DND-41 (cell line): ENCODE data around the gene DOCK7.

Experiments
- ATAC-seq: fragments of 200-7000 bp; cut with Tn5 transposase; 3 replicates; pipeline ENCODE4 v1.9.1; 2021; ENCODE audit warnings: low read depth; ENCODE audit not compliant: insufficient read depth
- DNase-seq: peaks from one replicate; pipeline ENCODE4 v3.0.0-alpha.2; 2020
- H2AFZ ChIP-seq: 2 replicates; pipeline ENCODE4 v1.6.0; 2012; ENCODE audit warnings: low read depth, low read length
- H3K27ac ChIP-seq: 2 replicates; pipeline ENCODE4 v1.5.1; 2012; ENCODE audit warnings: low read length, inconsistent platforms
- H3K27me3 ChIP-seq: fragments of 200-600 bp; sonication (generic); 2 replicates; pipeline ENCODE4 v1.6.0; 2012; ENCODE audit warnings: low read length, mild to moderate bottlenecking, inconsistent platforms; ENCODE audit not compliant: insufficient read depth, poor library complexity
- H3K36me3 ChIP-seq: 2 replicates; pipeline ENCODE4 v1.5.1; 2012; ENCODE audit warnings: low read length, inconsistent platforms; ENCODE audit not compliant: insufficient read depth
- H3K4me1 ChIP-seq: 2 replicates; pipeline ENCODE4 v1.5.1; 2012; ENCODE audit warnings: mild to moderate bottlenecking, low read length; ENCODE audit not compliant: insufficient read depth
- H3K4me2 ChIP-seq: 2 replicates; pipeline ENCODE4 v1.6.0; 2012; ENCODE audit warnings: mild to moderate bottlenecking, moderate library complexity, low read length, inconsistent platforms; ENCODE audit not compliant: insufficient read depth
- H3K4me3 ChIP-seq, 2 experiments: fragments of 200-600 bp in 1 of 2; shearing (Covaris generic) in 1 of 2; 2 replicates each; pipeline ENCODE4 v1.5.1; 2012 to 2016; ENCODE audit warnings: inconsistent platforms in 2 of 2, low read length in 2 of 2, mild to moderate bottlenecking in 2 of 2, low read depth in 1 of 2, moderate library complexity in 1 of 2
- H3K79me2 ChIP-seq: 2 replicates; pipeline ENCODE4 v1.6.0; 2012; ENCODE audit warnings: low read length, inconsistent platforms; ENCODE audit not compliant: insufficient read depth
- H3K9ac ChIP-seq: 2 replicates; pipeline ENCODE4 v1.6.0; 2012; ENCODE audit warnings: low read depth, mild to moderate bottlenecking, inconsistent platforms, low read length, moderate library complexity
- H3K9me3 ChIP-seq: 2 replicates; pipeline ENCODE4 v1.5.1; 2012; ENCODE audit warnings: low read length, moderate library complexity, mild to moderate bottlenecking, inconsistent platforms; ENCODE audit not compliant: insufficient read depth, severe bottlenecking
- H4K20me1 ChIP-seq: 2 replicates; pipeline ENCODE4 v1.6.0; 2012; ENCODE audit warnings: low read length; ENCODE audit not compliant: insufficient read depth
- CTCF ChIP-seq: IDR thresholded peaks from 2 replicates; pipeline ENCODE4 v1.5.1; 2012; ENCODE audit warnings: borderline replicate concordance, low read length, moderate library complexity, mild to moderate bottlenecking; ENCODE audit not compliant: poor library complexity, severe bottlenecking; ENCODE audit errors: extremely low read depth
- EZH2 ChIP-seq: IDR thresholded peaks from 3 replicates; pipeline ENCODE4 v1.6.1; 2012; ENCODE audit warnings: borderline replicate concordance, low read depth, mild to moderate bottlenecking, moderate library complexity, low read length, inconsistent platforms; ENCODE audit not compliant: severe bottlenecking

The DOCK7 gene

GRCh38 chr1:62508187-62508758, 179.9 kb downstream of the DOCK7 start:
- Histone ChIP-seq H3K27me3 (no peaks in the 10 kb centered on the region), H3K27ac (no peak overlapping the region), H3K4me2 (no peak overlapping the region), H4K20me1 (no peaks in the 10 kb centered on the region), H3K4me3 (no peak overlapping the region), H3K79me2 (no peaks in the 10 kb centered on the region), H3K36me3 (peaks cover 5% of the 10 kb centered on the region), H3K9me3 (no peaks in the 10 kb centered on the region), H3K9ac (no peak overlapping the region), H3K4me1 (no peaks in the 10 kb centered on the region), H2AFZ (no peak overlapping the region)
- ATAC-seq (peak; percentile 65; the same call in 2 of the 3 replicates), DNase-seq (peak; percentile 21)
- TF ChIP-seq CTCF (peak; percentile 72), EZH2 (no peak)

DNA sequence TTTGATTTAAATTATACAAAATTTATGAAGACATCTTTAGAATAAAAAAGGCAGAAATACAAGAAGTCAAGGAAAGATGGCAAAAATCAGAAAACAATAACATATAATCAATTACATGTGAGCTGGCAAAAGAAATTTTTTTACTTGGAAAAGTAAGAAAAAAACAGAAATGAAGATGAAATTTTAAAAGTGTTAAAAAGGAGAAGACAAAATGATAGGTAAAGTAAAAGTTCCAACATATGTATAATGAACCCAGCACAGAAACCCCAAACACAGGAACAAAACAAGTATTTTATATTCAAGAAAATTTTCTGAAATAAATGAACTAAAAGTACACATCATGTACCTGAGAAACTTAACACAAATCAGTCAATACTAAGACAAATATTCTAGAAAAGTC, 188.0 kb downstream of the DOCK7 start:
- Histone ChIP-seq H3K27ac (no peak overlapping the region), H3K27me3 (no peaks in the 10 kb centered on the region), H3K4me2 (no peak overlapping the region), H3K4me3 (no peak overlapping the region), H3K36me3 (peaks cover 10% of the 10 kb centered on the region), H2AFZ (no peak overlapping the region), H3K9me3 (no peaks in the 10 kb centered on the region), H3K4me1 (no peaks in the 10 kb centered on the region), H4K20me1 (no peaks in the 10 kb centered on the region), H3K9ac (no peak overlapping the region), H3K79me2 (no peaks in the 10 kb centered on the region)
- ATAC-seq, result no peak
- TF ChIP-seq EZH2 (no peak), CTCF (no peak)
- DNase-seq, result no peak

- H3K9ac ChIP-seq, result no peak overlapping the region
- H3K27ac ChIP-seq, result no peak overlapping the region
- TF ChIP-seq CTCF (no peak), EZH2 (no peak)
- H3K79me2 ChIP-seq, result no peaks in the 10 kb centered on the region
- H3K9me3 ChIP-seq, result no peaks in the 10 kb centered on the region
- DNase-seq (no peak), ATAC-seq (no peak)
- H3K27me3 ChIP-seq, result no peaks in the 10 kb centered on the region
- peaks cover 35% of the 10 kb centered on the region; the same call in 1 of the 2 replicates for H3K36me3 ChIP-seq
- H3K4me1 ChIP-seq, result no peaks in the 10 kb centered on the region
- no peak overlapping the region for H2AFZ ChIP-seq
- no peaks in the 10 kb centered on the region for H4K20me1 ChIP-seq
- no peak overlapping the region for H3K4me3 ChIP-seq
- no peak overlapping the region for H3K4me2 ChIP-seq
These were observed 194.0 kb downstream of the DOCK7 start for GRCh38 chr1:62494137-62494536.

DNA sequence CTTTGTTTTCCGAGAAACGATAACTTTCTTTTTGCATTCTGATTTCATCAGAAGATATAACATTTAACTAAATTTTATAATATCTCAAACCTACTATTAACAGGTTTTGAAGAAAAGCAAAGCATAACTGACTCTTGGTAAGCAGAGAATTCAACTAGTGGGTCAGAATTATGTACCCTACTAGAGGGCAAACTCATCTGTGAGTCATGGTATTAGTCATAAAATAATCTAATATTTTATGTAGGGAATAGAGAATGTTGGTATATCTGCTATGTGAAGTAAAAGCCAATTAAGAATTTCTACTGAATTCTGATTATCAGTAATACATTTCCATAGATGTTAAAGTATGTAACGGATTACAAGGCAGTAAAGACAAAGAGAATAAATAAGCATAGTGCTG, 194.5 kb downstream of the DOCK7 start:
- Histone ChIP-seq H3K36me3 (peaks cover 35% of the 10 kb centered on the region; the same call in 1 of the 2 replicates), H3K9me3 (no peaks in the 10 kb centered on the region), H3K9ac (no peak overlapping the region), H4K20me1 (no peaks in the 10 kb centered on the region), H3K4me2 (no peak overlapping the region), H3K79me2 (no peaks in the 10 kb centered on the region), H3K27me3 (no peaks in the 10 kb centered on the region), H3K4me1 (no peaks in the 10 kb centered on the region), H3K4me3 (no peak overlapping the region), H2AFZ (no peak overlapping the region), H3K27ac (no peak overlapping the region)
- TF ChIP-seq CTCF (no peak), EZH2 (no peak)
- DNase-seq (no peak), ATAC-seq (no peak)
